ENCODE data around the gene PRKCE.

The PRKCE gene

DNA sequence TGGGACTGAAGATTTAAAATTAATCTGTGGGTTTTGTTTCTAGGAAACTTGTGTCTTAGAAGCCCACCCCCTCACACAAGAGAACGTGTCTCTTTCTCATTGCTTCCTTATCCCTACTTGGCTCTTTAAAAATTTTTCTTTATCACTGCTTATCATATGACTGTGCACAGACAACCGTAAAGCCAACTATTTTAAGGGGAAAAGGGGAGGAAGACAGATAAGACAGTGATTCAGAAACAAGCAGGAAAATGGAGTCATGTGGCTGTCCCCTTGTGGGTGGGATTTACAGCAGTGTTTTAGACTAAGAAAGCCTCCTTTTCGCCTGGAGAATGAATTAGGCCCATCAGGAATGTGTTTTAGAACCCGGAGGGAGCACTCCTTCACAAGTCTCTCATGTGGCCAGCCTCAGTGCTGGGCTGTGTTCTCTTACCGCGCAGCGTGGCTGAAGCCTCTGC, 17.6 kb downstream of the PRKCE start:
- no peaks in the 10 kb centered on the region for H3K9me3 ChIP-seq (ENCODE audit: control insufficient read depth, insufficient read depth, low read length)
- H3K4me1 ChIP-seq (ENCODE audit: insufficient read depth, low read length), result no peaks in the 10 kb centered on the region
- no peaks in the 10 kb centered on the region for H3K36me3 ChIP-seq (ENCODE audit: insufficient read depth, low read length)
- H3K9ac ChIP-seq (ENCODE audit: low read depth, low read length), result no peak overlapping the region

DNA sequence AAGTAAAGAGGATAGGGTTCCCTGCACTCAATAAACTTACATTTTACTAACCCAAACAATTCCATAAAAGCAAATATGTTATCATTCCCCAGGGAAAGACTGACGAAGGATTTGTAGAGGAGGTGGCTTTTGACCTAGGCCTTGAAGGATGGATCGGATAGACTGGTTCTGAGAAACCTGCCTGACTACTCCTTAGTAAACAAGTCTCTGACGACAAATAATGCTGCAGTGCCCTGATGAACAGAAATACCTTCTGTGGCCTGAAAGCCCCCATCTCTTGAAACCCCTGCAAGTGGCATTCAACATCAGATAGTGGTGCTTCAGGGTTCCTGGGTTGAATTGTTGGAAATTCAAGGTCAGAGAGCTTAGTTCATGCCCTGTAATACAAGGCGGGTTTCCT, 19.2 kb downstream of the PRKCE start:
- Histone ChIP-seq H3K9me3 (ENCODE audit: control insufficient read depth, insufficient read depth, low read length) (no peaks in the 10 kb centered on the region), H3K36me3 (ENCODE audit: insufficient read depth, low read length) (no peaks in the 10 kb centered on the region), H3K4me1 (ENCODE audit: insufficient read depth, low read length) (no peaks in the 10 kb centered on the region), H3K9ac (ENCODE audit: low read depth, low read length) (no peak overlapping the region)

- Histone ChIP-seq H3K9ac (ENCODE audit: low read depth, low read length) (no peak overlapping the region), H3K9me3 (ENCODE audit: control insufficient read depth, insufficient read depth, low read length) (no peaks in the 10 kb centered on the region), H3K4me1 (ENCODE audit: insufficient read depth, low read length) (no peaks in the 10 kb centered on the region), H3K36me3 (ENCODE audit: insufficient read depth, low read length) (no peaks in the 10 kb centered on the region)
These were observed 20.7 kb downstream of the PRKCE start for GRCh38 chr2:45672138-45672537.

GRCh38 chr2:45674035-45674816, 22.8 kb downstream of the PRKCE start:
- no peaks in the 10 kb centered on the region for H3K9me3 ChIP-seq (ENCODE audit: control insufficient read depth, insufficient read depth, low read length)
- no peak overlapping the region for H3K9ac ChIP-seq (ENCODE audit: low read depth, low read length)
- H3K36me3 ChIP-seq (ENCODE audit: insufficient read depth, low read length), result no peaks in the 10 kb centered on the region
- no peaks in the 10 kb centered on the region for H3K4me1 ChIP-seq (ENCODE audit: insufficient read depth, low read length)

DNA sequence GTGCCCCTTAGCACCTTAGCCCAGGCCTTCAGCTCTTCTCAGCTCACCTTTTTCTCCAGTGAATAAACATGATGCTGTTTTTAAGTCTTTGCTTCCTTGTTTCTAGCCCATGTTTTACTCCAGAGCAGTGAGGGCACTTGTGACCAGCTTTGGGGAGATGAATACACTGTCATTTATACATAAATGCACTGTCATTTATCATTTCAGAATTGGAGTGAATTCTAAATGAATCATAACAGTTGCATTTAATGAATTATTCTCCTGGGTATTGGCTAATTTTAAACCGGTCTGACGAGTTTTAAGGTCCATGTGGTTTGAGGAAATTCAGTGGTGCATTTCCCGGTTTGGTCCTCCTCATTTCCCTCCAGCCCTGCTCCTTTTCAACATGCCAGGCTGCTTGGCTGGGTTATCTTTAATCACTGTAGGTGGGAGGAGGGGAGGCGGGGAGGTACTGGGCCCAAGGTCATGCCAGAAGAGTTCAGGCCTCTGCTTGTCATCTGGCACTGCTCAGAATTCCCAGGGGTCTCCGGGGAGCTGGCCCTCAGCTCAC, 23.9 kb downstream of the PRKCE start:
- Histone ChIP-seq H3K4me1 (ENCODE audit: insufficient read depth, low read length) (no peaks in the 10 kb centered on the region), H3K36me3 (ENCODE audit: insufficient read depth, low read length) (no peaks in the 10 kb centered on the region), H3K9me3 (ENCODE audit: control insufficient read depth, insufficient read depth, low read length) (no peaks in the 10 kb centered on the region), H3K9ac (ENCODE audit: low read depth, low read length) (no peak overlapping the region)

DNA sequence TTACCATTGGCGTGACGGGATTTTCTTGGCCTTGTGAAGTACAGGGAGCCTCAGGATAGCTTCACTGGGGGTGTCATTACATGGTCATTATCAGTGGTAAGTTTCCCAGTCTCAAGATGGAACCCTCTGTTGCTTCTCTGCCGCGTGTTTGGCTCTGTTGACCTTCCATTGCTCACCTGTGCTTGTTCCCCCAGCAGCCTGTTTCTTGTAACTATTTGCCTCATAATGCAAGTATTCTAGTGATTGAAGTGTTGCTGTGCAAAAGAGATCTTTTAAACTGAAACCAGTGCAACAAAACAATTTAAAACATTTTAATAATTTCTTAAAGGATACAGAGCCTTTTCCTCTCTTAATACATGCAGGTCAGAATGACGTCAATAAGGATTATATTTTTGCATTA, 24.6 kb downstream of the PRKCE start:
- no peaks in the 10 kb centered on the region for H3K9me3 ChIP-seq (ENCODE audit: control insufficient read depth, insufficient read depth, low read length)
- no peak overlapping the region for H3K9ac ChIP-seq (ENCODE audit: low read depth, low read length)
- no peaks in the 10 kb centered on the region for H3K4me1 ChIP-seq (ENCODE audit: insufficient read depth, low read length)
- H3K36me3 ChIP-seq (ENCODE audit: insufficient read depth, low read length), result no peaks in the 10 kb centered on the region

DNA sequence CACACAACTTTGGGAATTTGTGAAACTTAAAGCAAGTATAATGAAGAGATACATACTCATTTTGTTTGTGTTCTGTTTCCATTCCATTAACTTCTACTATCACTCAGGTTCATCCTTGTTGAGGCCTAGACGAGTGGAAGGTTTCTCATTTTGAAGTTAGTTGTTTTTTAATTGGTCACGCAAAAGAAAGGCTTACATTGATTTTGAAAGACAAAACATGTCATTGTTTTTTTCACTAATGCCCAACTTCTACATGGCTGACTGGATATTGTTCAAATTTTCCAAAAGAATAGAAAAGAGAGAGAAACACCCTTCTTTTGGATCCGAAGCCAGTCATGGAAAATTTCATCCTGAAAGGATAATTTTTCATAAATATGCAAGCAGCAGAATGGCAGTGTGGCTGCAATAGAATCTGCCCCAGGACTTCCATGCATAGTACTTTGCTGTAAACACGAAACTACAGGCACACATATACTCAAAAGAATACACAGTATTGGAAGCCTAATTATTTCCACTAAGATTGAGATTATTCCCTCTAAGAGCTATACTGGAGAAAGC, 27.4 kb downstream of the PRKCE start:
- H3K9ac ChIP-seq (ENCODE audit: low read depth, low read length), result no peak overlapping the region
- H3K9me3 ChIP-seq (ENCODE audit: control insufficient read depth, insufficient read depth, low read length), result no peaks in the 10 kb centered on the region
- no peaks in the 10 kb centered on the region for H3K36me3 ChIP-seq (ENCODE audit: insufficient read depth, low read length)
- no peaks in the 10 kb centered on the region for H3K4me1 ChIP-seq (ENCODE audit: insufficient read depth, low read length)

DNA sequence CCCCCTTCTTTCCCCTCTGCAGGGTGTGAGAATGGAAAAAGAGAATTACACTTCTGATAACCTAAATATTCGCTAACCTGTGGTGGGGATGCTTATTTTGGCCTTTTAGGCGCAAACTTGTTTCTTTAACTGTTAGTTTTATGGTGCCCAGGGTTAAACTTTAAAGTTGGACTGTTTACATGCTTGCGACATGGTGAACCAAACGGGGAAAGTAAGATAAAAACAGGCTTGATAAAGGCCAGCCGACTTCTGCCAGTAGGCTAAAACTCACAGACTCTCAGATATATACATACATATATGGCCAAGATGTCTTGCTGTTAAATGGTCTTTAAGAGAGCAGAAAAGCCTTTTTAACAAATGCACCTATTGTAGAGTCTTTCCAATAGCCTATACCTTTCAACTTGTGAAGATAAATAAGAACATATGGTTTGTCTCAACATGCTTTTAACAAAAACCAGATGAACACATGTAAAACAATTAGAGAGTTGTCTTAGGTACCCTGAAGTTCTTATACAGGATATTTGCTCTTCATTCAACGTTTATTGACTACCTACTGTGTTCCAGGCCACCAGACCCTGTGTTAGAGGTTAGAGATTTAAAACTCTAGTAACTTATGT, 29.0 kb downstream of the PRKCE start:
- H3K9ac ChIP-seq (ENCODE audit: low read depth, low read length), result no peak overlapping the region
- no peaks in the 10 kb centered on the region for H3K4me1 ChIP-seq (ENCODE audit: insufficient read depth, low read length)
- no peaks in the 10 kb centered on the region for H3K9me3 ChIP-seq (ENCODE audit: control insufficient read depth, insufficient read depth, low read length)
- no peaks in the 10 kb centered on the region for H3K36me3 ChIP-seq (ENCODE audit: insufficient read depth, low read length)

DNA sequence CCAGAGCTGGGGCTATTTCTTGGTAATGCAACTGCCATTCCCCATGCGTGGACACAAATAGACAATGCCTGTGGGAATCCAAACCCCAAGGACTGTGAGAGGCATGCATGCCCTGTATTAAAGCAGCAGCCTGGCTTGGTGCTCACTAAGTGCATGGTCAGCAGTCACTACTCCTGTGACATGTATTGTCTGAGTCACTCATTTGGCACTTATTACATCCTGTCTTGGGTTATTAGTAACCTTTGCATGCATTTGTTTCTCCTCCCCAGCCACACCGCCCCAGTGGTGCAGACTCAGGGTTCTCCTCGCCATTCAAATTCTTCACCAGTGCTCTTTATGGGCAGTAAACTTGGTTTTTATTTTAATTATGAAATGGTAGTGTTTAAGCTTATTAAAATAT, 30.2 kb downstream of the PRKCE start:
- H3K9ac ChIP-seq (ENCODE audit: low read depth, low read length), result no peak overlapping the region
- no peaks in the 10 kb centered on the region for H3K4me1 ChIP-seq (ENCODE audit: insufficient read depth, low read length)
- no peaks in the 10 kb centered on the region for H3K36me3 ChIP-seq (ENCODE audit: insufficient read depth, low read length)
- no peaks in the 10 kb centered on the region for H3K9me3 ChIP-seq (ENCODE audit: control insufficient read depth, insufficient read depth, low read length)

GRCh38 chr2:45683292-45683691, 31.8 kb downstream of the PRKCE start:
- H3K36me3 ChIP-seq (ENCODE audit: insufficient read depth, low read length), result no peaks in the 10 kb centered on the region
- H3K9me3 ChIP-seq (ENCODE audit: control insufficient read depth, insufficient read depth, low read length), result no peaks in the 10 kb centered on the region
- no peak overlapping the region for H3K9ac ChIP-seq (ENCODE audit: low read depth, low read length)
- no peaks in the 10 kb centered on the region for H3K4me1 ChIP-seq (ENCODE audit: insufficient read depth, low read length)

DNA sequence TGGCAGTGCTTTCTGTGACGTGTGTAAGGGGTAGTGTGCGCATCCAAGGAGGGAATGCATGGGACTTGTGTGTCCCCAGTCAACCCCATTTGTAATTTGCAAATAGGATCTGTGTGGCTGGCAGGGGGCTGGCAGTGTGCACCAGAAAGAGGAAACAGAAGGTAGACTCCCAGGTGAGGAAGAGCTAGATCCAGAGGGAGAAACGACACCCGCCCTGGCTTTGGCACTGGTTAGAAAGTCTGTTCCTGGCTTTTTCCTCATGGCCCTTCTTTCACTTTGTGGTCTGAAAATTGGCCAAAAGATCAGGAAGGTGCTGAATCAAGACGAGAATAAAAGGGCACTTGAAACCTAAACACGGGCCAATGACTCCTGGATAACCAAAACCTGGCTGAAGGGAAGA, 33.3 kb downstream of the PRKCE start:
- Histone ChIP-seq H3K36me3 (ENCODE audit: insufficient read depth, low read length) (no peaks in the 10 kb centered on the region), H3K9ac (ENCODE audit: low read depth, low read length) (no peak overlapping the region), H3K4me1 (ENCODE audit: insufficient read depth, low read length) (no peaks in the 10 kb centered on the region), H3K9me3 (ENCODE audit: control insufficient read depth, insufficient read depth, low read length) (no peaks in the 10 kb centered on the region)

DNA sequence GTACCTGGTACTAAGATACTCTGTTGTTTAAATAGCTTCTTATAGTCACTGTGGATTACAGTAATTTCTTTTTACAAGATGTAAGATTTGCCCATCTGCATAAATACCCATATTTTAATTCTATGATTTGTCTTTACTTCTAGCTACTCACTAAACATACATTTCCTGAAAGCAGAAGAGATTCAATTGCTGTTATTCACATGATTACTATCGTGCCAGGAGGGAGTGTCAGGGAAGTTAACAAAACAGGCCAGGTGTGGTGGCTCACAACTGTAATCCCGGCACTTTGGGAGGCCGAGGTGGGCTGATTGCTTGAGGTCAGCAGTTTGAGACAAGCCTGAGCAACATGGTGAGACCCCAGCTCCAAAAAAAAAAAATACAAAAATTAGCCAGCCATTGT, 33.8 kb downstream of the PRKCE start:
- Histone ChIP-seq H3K4me1 (ENCODE audit: insufficient read depth, low read length) (no peaks in the 10 kb centered on the region), H3K36me3 (ENCODE audit: insufficient read depth, low read length) (no peaks in the 10 kb centered on the region), H3K9me3 (ENCODE audit: control insufficient read depth, insufficient read depth, low read length) (no peaks in the 10 kb centered on the region)

DNA sequence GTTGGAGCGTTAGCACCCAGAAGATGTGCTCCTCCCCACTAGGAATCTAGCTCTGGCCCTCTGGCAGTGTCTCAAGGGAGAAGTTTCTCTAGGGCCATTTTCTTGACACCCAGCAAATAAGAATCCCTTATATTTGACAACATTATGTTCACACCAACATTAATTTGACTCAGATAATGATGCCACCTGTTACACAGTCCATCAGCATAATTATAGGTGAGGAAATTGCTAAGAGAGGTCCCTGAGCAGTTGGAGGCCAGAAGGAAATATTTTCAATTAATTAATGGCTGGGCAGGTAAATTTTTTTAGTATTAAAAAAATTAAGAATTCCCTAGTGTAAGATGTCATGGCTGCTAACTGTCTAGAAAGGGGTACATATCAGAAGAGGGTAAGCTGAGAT, 36.5 kb downstream of the PRKCE start:
- H3K4me1 ChIP-seq (ENCODE audit: insufficient read depth, low read length), result no peaks in the 10 kb centered on the region
- no peak overlapping the region for H3K9ac ChIP-seq (ENCODE audit: low read depth, low read length)
- H3K36me3 ChIP-seq (ENCODE audit: insufficient read depth, low read length), result no peaks in the 10 kb centered on the region
- H3K9me3 ChIP-seq (ENCODE audit: control insufficient read depth, insufficient read depth, low read length), result no peaks in the 10 kb centered on the region

More for the DNA sequence above, 33.8 kb downstream of the PRKCE start:
- no peak overlapping the region for H3K9ac ChIP-seq (ENCODE audit: low read depth, low read length)

GRCh38 chr2:45688479-45689298, 37.2 kb downstream of the PRKCE start:
- Histone ChIP-seq H3K4me1 (ENCODE audit: insufficient read depth, low read length) (no peaks in the 10 kb centered on the region), H3K9ac (ENCODE audit: low read depth, low read length) (no peak overlapping the region), H3K36me3 (ENCODE audit: insufficient read depth, low read length) (no peaks in the 10 kb centered on the region), H3K9me3 (ENCODE audit: control insufficient read depth, insufficient read depth, low read length) (no peaks in the 10 kb centered on the region)

All from ES-I3 (cell line).